CD4-positive, alpha-beta T cell treated with Interleukin-6 at 100 ng/mL for 8 hours (primary cell): ENCODE data around the gene PCDHGA4.
A peak's percentile ranks its signal among the peaks of the same experiment; 100 is the strongest.
"Not testable (repeated sequence)": the region's sequence is repeated elsewhere in the genome, so short reads cannot be mapped to it uniquely, and the experiment has no call there.

Source experiments
- DNase-seq: peaks from one replicate; pipeline ENCODE4 v3.0.0-alpha.2; 2020; ENCODE audit warnings: mixed read lengths, low spot score

Gene PCDHGA4

GRCh38 chr5:141354900-141355469 is at the start of gene PCDHGA4:
TSS of gene PCDHGA4 (plus strand) at chr5:141355021. CDS start at chr5:141355108, 87 bp downstream.
- no peak for DNase-seq

GRCh38 chr5:141306630-141307029 is 48.2 kb upstream of the PCDHGA4 start:
- no peak for DNase-seq

GRCh38 chr5:141313711-141314110 is 41.1 kb upstream of the PCDHGA4 start:
- DNase-seq, result no peak

DNA sequence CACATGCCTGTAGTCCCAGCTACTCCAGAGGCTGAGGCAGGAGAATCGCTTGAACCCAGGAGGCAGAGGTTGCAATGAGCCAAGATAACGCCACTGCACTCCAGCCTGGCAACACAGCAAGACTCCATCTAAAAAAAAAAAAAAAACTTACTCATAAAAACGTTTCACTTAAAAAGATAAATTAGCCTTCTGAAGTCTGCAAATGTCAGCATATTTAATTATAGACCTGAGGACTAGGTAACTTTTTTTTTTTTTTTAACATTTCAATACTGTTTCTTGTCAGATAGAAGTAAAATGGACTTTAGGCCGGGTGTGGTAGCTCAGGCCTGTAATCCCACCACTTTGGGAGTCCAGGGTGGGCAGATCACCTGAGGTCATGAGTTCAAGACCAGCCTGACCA is 37.9 kb upstream of the PCDHGA4 start:
- not testable (repeated sequence) for DNase-seq

- DNase-seq, result no peak
Measured at GRCh38 chr5:141319202-141319601, 35.6 kb upstream of the PCDHGA4 start.

GRCh38 chr5:141319699-141320098 is 35.1 kb upstream of the PCDHGA4 start:
- DNase-seq, result no peak

DNA sequence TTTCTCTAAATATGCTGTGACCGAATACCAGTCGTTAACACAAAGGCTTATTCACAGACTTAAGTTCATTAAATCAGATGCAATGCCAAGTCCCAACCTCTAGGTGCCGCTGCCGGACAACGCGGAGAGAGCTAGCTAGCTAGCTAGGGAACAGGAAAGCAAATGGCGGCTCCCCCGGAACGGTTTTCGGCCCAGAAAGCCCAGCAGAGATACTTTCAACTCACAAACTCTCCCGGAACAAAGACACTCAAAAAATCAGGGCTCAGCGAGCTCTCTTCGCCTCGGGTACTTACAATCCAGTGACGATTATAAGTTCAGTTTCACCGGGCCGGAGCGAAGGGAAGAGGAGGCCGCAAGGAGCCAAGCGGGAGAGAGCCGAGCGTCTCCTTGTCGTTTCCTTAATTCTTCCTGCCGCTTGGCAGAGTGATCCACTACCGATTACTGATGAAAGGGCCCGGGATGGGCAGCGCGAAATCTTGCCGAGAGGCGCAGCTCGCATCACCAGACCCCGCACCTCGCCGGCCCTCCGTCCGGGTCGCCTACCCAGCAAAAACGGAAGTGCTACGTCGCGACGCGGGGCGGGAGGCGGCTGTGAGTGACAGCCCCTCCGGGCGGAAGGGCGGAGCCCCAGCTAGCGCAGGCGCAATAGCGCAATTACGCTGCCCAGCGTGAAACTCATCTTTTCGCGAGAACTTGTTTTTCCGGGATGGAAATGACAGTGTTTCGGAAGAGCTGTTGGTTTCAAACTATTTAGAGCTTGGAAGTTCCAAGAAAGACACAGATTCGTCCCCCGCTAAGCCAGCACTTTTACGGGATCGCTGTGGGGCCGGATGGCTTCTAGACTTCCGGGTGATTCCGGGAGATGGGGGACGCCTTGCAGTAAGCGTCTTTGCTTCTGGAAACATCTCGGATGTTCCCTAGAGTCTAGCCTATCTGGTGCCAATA is 34.3 kb upstream of the PCDHGA4 start, which contains the start of gene TAF7:
TSS of gene TAF7 (minus strand) at position 560 of the 945 bp plus-strand sequence. CDS start 740 bp downstream, outside the sequence.
- DNase-seq, result peak; percentile 92

GRCh38 chr5:141322261-141322660 is 32.6 kb upstream of the PCDHGA4 start:
- no peak for DNase-seq

DNA sequence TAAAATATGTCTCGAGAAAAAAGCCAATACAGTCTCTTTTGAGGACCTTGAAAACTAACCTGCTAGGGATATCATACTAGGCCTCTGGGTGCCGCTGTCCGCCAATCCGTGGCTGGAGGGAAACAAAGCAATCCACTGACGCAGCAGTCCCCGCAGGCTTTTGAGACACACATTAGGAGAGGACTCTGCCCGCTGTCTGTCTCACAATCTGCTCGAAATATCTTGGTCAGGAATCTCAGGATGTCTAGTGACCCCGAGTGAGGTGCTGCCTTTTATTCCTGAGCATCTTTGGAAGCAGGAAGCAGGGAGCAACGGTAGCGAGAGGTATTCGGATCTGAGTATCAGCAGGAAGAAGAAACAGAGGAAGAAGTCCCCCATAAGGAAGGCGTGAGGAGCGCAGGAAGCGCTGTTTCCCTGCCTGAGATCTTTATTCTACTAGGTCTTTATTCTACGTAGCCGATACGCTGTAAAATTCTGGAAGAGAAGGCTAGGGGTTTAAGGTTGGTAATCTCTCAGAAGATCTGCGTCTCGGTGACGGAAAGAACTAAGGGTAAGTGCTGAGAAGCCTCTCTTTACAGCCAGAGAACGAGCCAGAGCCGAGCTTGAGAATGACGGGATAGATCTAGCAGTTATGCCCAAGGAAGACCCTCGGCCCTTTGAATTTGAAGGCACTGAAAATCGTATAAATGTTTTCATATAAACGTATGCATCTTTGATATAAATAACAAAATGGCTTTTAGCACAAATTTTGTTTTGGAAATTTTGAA is 28.6 kb upstream of the PCDHGA4 start:
- peak; percentile 71 for DNase-seq

DNA sequence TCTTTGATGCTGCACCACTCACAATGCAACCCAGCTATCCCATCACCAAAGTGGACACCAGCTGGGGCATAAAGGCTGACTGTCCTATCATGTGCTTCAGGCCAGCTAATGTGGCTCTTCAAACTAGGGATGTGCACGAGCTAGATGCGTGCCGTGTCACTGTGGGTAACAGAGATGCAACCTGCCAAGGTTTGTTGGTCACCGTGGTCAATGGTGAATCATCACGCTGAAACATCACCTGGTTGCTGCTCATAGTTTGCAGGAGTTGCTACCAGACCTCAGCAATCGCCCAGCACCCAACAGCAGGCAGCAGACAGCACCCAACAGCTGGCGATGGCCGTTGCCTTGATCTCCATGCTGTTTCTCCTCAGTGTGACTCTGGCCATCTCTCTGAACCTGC is 26.6 kb upstream of the PCDHGA4 start:
- DNase-seq, result no peak

DNA sequence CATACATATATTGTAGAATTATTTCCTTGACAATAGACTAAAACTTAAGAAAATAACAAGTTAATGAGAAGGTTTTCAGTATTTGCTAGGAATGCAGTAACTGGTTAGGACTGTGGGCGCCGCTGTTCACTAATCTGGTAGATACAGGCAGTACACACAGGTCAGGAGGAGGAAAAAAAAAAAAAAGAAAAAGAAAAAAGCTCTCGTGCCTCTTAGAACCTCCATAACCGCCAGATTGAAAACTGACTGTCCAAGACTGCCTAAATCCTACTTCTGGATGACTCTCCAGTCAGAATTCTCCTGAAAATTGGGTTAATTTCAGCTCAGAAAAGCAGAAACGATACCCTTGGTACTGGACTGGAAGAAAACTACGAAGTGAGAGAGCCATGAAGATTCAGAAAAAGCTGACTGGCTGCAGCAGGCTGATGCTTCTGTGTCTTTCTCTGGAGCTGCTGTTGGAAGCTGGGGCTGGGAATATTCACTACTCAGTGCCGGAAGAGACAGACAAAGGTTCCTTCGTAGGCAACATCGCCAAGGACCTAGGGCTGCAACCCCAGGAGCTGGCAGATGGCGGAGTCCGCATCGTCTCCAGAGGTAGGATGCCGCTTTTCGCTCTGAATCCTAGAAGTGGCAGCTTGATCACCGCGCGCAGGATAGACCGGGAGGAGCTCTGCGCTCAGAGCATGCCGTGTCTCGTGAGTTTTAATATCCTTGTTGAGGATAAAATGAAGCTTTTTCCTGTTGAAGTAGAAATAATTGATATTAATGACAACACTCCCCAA is 24.3 kb upstream of the PCDHGA4 start, which contains the start of gene PCDHGA1:
TSS of gene PCDHGA1 (plus strand) at position 216 of the 782 bp plus-strand sequence.
- peak; percentile 12 for DNase-seq

- DNase-seq, result not testable (repeated sequence)
Measured at GRCh38 chr5:141332571-141332970, 22.2 kb upstream of the PCDHGA4 start.

DNA sequence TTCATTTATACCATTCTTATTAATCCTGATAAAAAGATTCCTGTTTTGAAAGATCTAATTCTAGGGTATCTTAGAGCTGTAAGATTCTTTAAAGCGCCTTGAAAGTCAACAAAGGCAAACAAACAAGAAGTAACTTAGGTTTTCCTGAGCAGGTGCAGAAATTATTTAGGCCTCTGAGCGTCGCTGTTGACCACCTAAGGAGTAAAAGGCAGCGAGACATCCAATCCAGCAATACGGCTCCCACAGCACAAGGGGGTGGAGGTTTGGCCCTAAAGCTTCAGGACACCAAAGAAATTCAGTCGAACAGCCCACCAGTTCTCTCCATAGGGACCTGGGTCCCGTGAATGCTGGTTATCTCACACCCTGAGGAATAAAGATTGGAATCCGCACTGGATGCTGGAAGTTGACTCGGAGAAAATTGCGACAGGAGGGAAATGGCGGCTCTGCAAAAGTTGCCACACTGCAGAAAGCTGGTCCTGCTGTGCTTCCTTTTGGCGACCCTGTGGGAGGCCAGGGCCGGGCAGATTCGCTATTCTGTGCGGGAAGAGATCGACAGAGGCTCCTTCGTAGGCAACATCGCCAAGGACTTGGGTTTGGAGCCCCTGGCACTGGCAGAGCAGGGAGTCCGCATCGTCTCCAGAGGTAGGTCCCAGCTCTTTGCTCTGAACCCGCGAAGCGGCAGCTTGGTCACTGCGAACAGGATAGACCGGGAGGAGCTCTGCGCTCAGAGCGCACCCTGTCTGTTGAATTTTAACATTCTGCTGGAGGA is 16.1 kb upstream of the PCDHGA4 start, which contains the start of gene PCDHGA2:
TSS of gene PCDHGA2 (plus strand) at position 223 of the 769 bp plus-strand sequence.
- DNase-seq, result no peak

DNA sequence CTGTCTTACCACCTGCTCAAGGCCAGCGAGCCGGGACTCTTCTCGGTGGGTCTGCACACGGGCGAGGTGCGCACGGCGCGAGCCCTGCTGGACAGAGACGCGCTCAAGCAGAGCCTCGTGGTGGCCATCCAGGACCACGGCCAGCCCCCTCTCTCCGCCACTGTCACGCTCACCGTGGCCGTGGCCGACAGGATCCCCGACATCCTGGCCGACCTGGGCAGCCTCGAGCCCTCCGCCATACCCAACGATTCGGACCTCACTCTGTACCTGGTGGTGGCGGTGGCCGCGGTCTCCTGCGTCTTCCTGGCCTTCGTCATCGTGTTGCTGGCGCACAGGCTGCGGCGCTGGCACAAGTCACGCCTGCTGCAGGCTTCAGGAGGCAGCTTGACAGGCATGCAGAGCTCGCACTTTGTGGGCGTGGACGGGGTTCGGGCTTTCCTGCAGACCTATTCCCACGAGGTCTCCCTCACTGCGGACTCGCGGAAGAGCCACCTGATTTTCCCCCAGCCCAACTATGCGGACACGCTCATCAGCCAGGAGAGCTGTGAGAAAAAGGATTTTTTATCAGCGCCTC is 14.0 kb upstream of the PCDHGA4 start:
- DNase-seq, result not testable (repeated sequence)

GRCh38 chr5:141342773-141343172 is 12.0 kb upstream of the PCDHGA4 start:
- DNase-seq, result no peak

DNA sequence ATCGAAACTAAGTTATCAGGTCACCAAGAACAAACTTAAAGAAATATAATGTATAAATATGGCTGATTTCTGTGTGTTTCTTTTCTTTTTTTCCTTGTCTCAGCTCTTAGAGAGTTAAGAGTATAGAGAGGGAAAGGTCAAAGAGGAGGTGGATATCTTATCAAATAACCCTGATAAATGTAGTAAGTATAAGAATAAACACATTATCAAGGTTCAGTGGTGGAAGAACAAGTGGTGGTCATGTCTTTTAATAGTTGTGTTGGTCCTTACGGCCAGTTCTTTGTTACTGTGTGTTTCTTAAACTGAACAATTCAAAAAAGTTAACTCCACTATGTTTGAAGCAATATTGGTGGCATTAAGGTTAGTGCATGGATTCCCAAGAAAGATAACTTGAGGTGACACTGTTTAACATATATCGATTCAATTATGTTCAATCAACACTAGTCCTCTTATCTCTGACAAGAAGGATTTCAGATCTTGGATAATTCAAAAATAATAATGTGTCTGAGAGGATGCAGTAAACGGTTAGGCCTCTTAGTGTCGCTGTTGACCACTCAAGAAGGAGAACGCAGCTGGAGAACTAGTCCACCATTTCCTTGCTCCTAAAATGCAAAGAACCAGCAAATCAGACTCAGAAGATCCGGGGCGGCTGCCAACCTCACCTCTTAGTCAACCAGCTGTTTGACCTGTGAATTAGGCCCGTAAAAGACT is 11.4 kb upstream of the PCDHGA4 start, which contains the start of gene PCDHGA3:
TSS of gene PCDHGA3 (plus strand) at position 588 of the 711 bp plus-strand sequence. CDS start 205 bp downstream, outside the sequence.
- DNase-seq, result no peak

DNA sequence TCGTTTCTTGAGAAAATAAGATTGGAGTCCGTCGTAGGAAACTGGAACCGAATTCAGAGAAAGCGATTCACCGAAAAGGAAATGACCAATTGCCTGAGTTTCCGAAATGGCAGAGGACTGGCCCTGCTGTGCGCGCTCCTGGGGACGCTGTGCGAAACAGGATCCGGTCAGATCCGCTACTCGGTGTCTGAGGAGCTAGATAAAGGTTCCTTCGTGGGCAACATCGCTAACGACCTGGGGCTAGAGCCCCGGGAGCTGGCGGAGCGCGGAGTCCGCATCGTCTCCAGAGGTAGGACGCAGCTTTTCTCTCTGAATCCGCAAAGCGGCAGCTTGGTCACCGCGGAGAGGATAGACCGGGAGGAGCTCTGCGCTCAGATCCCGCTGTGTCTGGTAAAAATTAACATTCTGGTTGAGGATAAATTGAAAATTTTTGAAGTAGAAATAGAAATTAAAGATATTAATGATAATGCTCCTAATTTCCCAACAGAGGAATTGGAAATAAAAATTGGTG is 10.8 kb upstream of the PCDHGA4 start:
- DNase-seq, result no peak

DNA sequence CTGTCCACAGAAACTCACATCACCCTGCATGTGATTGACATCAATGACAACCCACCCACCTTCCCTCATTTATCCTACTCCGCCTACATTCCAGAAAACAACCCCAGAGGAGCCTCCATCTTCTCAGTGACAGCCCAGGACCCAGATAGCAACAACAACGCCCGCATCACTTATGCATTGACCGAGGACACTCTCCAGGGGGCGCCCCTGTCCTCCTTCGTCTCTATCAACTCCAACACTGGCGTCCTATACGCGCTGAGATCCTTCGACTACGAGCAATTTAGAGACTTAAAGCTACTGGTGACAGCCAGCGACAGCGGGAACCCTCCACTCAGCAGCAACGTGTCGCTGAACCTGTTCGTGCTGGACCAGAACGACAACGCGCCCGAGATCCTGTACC is 9.5 kb upstream of the PCDHGA4 start:
- no peak for DNase-seq

GRCh38 chr5:141346017-141346416 is 8.8 kb upstream of the PCDHGA4 start:
- DNase-seq, result not testable (repeated sequence)
